ENCODE results near the gene CTNNAL1. TPM values are rescaled to one million over a fixed set of nuclear protein-coding genes. Genes with fewer than 3 reads are reported as not detected.
"Not testable (repeated sequence)": the region's sequence is repeated elsewhere in the genome, so short reads cannot be mapped to it uniquely, and the experiment has no call there.

CTNNAL1 gene
- polyA plus RNA-seq, 6 donors from 2014 or later: 0.32 to 1.1 (median 0.80) TPM; not detected in 2

GRCh38 chr9:109001275-109001676 is 12.0 kb downstream of the CTNNAL1 start:
- ATAC-seq (ENCODE audit: low read depth in 2 of 2): no peak
- DNase-seq: no peak
- Mint-ChIP-seq H3K9me3 (peaks cover 4 to 27% (median 11%) of the 10 kb centered on the region in 7 donors), H3K27me3 (peaks cover 0 to 7% (median 0%) of the 10 kb centered on the region in 3 donors), H3K27ac (no peak overlapping the region), H3K36me3 (peaks cover 14 to 21% of the 10 kb centered on the region in 2 donors), H3K4me3 (no peak overlapping the region), H3K4me1 (no peaks in the 10 kb centered on the region)

- peak overlapping the region in 1 of 6 donors; percentile 21 for H3K27ac Mint-ChIP-seq
- H3K4me3 Mint-ChIP-seq: no peak overlapping the region
- H3K36me3 Mint-ChIP-seq: peaks cover 0 to 5% of the 10 kb centered on the region in 2 donors
- peaks cover 0 to 7% (median 0%) of the 10 kb centered on the region in 3 donors for H3K27me3 Mint-ChIP-seq
- H3K4me1 Mint-ChIP-seq: no peaks in the 10 kb centered on the region
- no peak for ATAC-seq (ENCODE audit: low read depth in 2 of 2)
- peaks cover 0 to 8% (median 0%) of the 10 kb centered on the region in 7 donors for H3K9me3 Mint-ChIP-seq
- no peak for DNase-seq
Measured at GRCh38 chr9:108997112-108997511, 16.2 kb downstream of the CTNNAL1 start.

GRCh38 chr9:108996643-108997042 is 16.7 kb downstream of the CTNNAL1 start:
- H3K27me3 Mint-ChIP-seq: peaks cover 0 to 7% (median 0%) of the 10 kb centered on the region in 3 donors
- H3K9me3 Mint-ChIP-seq: peaks cover 0 to 3% (median 0%) of the 10 kb centered on the region in 7 donors
- no peak overlapping the region for H3K4me3 Mint-ChIP-seq
- DNase-seq (no peak), ATAC-seq (ENCODE audit: low read depth in 2 of 2) (no peak)
- H3K27ac Mint-ChIP-seq: no peak overlapping the region
- peaks cover 0 to under 1% of the 10 kb centered on the region in 2 donors for H3K36me3 Mint-ChIP-seq
- no peaks in the 10 kb centered on the region for H3K4me1 Mint-ChIP-seq

- no peaks in the 10 kb centered on the region for H3K27me3 Mint-ChIP-seq
Measured at GRCh38 chr9:108994695-108995094, 18.6 kb downstream of the CTNNAL1 start.

DNA sequence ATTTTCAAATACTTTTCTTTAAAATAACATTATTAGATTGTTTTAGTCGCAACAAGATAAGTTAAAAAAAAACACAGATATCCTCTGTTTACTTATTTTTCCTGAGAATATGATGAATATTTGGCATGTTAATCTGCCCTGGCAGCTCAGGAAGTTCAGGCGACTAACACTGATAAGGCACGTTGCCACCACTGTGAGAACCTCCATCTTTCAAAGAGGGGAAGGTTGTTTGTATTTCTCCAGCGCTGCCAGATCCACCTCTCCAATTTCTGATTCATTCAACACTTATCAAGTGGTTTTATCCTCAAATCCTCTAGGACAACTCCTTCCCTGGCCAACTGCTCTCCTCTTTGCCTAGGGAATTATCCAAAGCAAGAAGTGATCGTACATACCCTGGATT is 21.8 kb downstream of the CTNNAL1 start:
- Mint-ChIP-seq H3K27ac (no peak overlapping the region), H3K4me3 (no peak overlapping the region), H3K4me1 (no peaks in the 10 kb centered on the region), H3K9me3 (peaks cover 0 to 4% (median 0%) of the 10 kb centered on the region in 7 donors), H3K36me3 (no peaks in the 10 kb centered on the region), H3K27me3 (no peaks in the 10 kb centered on the region)
- ATAC-seq (ENCODE audit: low read depth in 2 of 2): no peak
- no peak for DNase-seq

More at GRCh38 chr9:108994695-108995094, 18.6 kb downstream of the CTNNAL1 start:
- H3K36me3 Mint-ChIP-seq: no peaks in the 10 kb centered on the region
- H3K9me3 Mint-ChIP-seq: no peaks in the 10 kb centered on the region
- H3K27ac Mint-ChIP-seq: peak overlapping the region in 2 of 6 donors; percentile 6 to 67
- DNase-seq (no peak), ATAC-seq (ENCODE audit: low read depth in 2 of 2) (peak in 1 of 2 donors; percentile 36)
- no peak overlapping the region for H3K4me3 Mint-ChIP-seq
- H3K4me1 Mint-ChIP-seq: no peaks in the 10 kb centered on the region

- Mint-ChIP-seq H3K27ac (no peak overlapping the region), H3K4me3 (no peak overlapping the region), H3K27me3 (no peaks in the 10 kb centered on the region), H3K36me3 (no peaks in the 10 kb centered on the region), H3K9me3 (peaks cover 0 to 4% (median 0%) of the 10 kb centered on the region in 7 donors), H3K4me1 (no peaks in the 10 kb centered on the region)
- DNase-seq (no peak), ATAC-seq (ENCODE audit: low read depth in 2 of 2) (no peak)
Measured at GRCh38 chr9:108983885-108984284, 29.4 kb downstream of the CTNNAL1 start.

DNA sequence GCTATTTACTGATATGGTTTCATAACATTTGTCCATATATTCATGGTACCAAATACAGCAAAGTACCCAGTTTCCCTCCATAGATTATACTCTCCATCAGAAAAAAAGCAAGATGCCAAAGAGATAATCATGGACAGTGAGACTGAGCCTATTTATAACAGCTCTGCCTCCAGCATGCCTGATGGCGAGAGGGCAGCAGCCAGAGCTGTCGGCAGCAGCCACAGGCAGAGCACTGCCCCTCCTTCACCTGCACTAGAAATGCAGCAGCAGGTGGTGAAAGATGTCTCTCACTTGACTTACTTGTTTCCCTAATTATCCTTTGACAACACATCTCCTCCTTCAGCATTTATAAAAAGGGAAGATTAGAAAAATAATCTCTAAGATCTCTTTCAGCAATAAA is 32.4 kb downstream of the CTNNAL1 start:
- Mint-ChIP-seq H3K4me3 (no peak overlapping the region), H3K36me3 (no peaks in the 10 kb centered on the region), H3K27ac (no peak overlapping the region), H3K9me3 (no peaks in the 10 kb centered on the region), H3K4me1 (no peaks in the 10 kb centered on the region), H3K27me3 (no peaks in the 10 kb centered on the region)
- ATAC-seq (ENCODE audit: low read depth in 2 of 2): no peak
- no peak for DNase-seq

- Mint-ChIP-seq H3K4me1 (no peaks in the 10 kb centered on the region), H3K27me3 (no peaks in the 10 kb centered on the region), H3K27ac (no peak overlapping the region), H3K9me3 (no peaks in the 10 kb centered on the region), H3K36me3 (no peaks in the 10 kb centered on the region), H3K4me3 (no peak overlapping the region)
- DNase-seq (no peak), ATAC-seq (ENCODE audit: low read depth in 2 of 2) (no peak)
Measured at GRCh38 chr9:108978205-108978604, 35.1 kb downstream of the CTNNAL1 start.

GRCh38 chr9:108973895-108974294 is 39.4 kb downstream of the CTNNAL1 start:
- Mint-ChIP-seq H3K4me3 (no peak overlapping the region), H3K9me3 (peaks cover 5 to 18% (median 10%) of the 10 kb centered on the region in 7 donors), H3K4me1 (no peaks in the 10 kb centered on the region), H3K27me3 (no peaks in the 10 kb centered on the region), H3K27ac (no peak overlapping the region), H3K36me3 (peaks cover 0 to 14% of the 10 kb centered on the region in 2 donors)
- DNase-seq: no peak
- ATAC-seq (ENCODE audit: low read depth in 2 of 2): no peak

DNA sequence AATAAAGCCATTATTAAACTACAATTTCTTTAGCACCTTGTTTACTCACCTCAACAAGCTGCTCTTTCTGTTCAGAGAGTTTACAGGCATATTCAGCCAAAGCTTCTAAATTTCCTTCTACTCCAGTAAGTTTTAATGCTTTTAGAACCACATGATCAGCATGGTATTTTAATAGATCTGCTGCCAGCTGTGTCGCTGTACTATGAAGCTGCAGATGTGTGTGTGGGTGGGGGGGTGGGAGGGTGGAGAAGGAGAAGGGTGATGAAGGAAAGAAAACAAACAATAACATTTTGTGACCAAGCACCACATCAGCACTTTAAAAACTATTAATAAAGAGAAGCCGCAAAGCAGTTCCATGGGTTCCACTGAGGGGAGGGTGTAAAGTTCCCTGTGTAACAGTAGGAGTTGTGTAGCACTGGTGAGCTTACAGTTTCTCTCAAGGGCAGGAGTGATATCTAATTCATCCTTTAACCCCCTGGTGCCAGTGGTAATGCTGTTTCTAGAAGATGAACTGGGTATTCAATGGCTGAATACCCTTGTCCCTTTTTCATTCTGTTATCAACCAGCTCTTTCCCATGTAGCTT is 40.6 kb downstream of the CTNNAL1 start:
- H3K27me3 Mint-ChIP-seq: no peaks in the 10 kb centered on the region
- no peaks in the 10 kb centered on the region for H3K4me1 Mint-ChIP-seq
- H3K9me3 Mint-ChIP-seq: peaks cover 5 to 18% (median 10%) of the 10 kb centered on the region in 7 donors
- H3K4me3 Mint-ChIP-seq: no peak overlapping the region
- ATAC-seq (ENCODE audit: low read depth in 2 of 2) (no peak), DNase-seq (no peak)
- no peak overlapping the region for H3K27ac Mint-ChIP-seq
- peaks cover 0 to 14% of the 10 kb centered on the region in 2 donors for H3K36me3 Mint-ChIP-seq

DNA sequence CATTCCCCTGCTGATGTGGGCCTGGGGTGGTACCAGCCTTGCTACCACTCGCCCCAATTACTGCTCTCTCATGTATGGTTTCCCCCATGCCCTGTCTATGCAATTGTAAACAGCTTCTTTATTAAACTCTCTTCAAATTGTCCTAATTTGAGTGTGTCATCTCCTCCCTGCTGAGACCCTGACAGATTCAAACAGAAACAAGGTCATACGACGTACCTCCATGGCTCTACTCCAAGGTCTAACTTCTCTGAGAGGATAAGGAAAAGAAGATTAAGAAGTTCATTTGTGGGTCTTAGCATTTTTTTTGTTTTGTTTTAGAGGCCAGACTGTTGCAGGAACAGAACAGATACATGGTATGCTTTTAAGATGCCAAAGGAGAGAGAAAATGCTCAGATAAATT is 41.1 kb downstream of the CTNNAL1 start:
- DNase-seq (no peak), ATAC-seq (ENCODE audit: low read depth in 2 of 2) (no peak)
- H3K27ac Mint-ChIP-seq: no peak overlapping the region
- H3K27me3 Mint-ChIP-seq: no peaks in the 10 kb centered on the region
- H3K4me1 Mint-ChIP-seq: no peaks in the 10 kb centered on the region
- peaks cover 5 to 18% (median 10%) of the 10 kb centered on the region in 7 donors for H3K9me3 Mint-ChIP-seq
- H3K4me3 Mint-ChIP-seq: no peak overlapping the region
- peaks cover 0 to 14% of the 10 kb centered on the region in 2 donors for H3K36me3 Mint-ChIP-seq

DNA sequence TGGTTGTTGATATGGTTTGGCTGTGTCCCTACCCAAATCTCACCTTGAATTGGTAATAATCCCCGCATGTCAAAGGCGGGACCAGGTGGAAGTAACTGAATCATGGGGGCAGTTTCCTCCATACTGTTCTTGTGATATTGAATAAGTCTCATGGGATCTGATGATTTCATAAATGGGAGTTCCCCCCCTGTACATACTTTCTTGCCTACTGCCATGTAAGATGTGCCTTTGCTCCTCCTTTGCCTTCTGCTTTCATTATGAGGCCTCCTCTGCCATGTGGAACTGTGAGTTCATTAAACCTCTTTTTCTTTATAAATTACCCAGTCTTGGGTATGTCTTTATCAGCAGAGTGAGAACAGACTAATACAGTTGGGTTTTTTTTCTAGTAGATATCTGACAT is 41.9 kb downstream of the CTNNAL1 start:
- DNase-seq; H3K27ac Mint-ChIP-seq; H3K4me3 Mint-ChIP-seq; H3K27me3 Mint-ChIP-seq; ATAC-seq (ENCODE audit: low read depth in 2 of 2); H3K4me1 Mint-ChIP-seq: not testable (repeated sequence)
- Mint-ChIP-seq H3K9me3 (peaks cover 5 to 18% (median 10%) of the 10 kb centered on the region in 7 donors), H3K36me3 (peaks cover 0 to 14% of the 10 kb centered on the region in 2 donors)

DNA sequence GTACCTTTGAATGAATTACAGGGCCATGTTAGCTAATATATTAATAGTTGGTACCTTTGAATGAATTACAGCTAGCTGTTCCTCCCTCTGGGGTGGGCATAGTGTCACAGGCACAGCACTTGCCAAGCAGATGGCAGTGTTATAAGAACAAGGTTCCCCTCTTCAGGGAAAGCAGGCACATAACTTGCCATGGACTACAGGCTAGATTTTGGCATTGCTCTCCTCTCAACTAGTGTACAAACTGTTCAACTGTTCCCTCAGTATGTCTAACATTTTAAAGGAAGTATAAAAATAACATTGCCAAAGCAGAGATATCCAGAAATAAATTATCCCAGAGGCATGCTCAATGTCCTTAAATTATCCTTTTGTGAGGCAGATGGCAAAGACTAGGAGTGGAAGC is 45.4 kb downstream of the CTNNAL1 start:
- ATAC-seq (ENCODE audit: low read depth in 2 of 2) (no peak), DNase-seq (no peak)
- H3K4me3 Mint-ChIP-seq: no peak overlapping the region
- H3K36me3 Mint-ChIP-seq: peaks cover 0 to 14% of the 10 kb centered on the region in 2 donors
- no peak overlapping the region for H3K27ac Mint-ChIP-seq
- no peaks in the 10 kb centered on the region for H3K4me1 Mint-ChIP-seq
- H3K27me3 Mint-ChIP-seq: no peaks in the 10 kb centered on the region
- peaks cover 5 to 18% (median 10%) of the 10 kb centered on the region in 7 donors for H3K9me3 Mint-ChIP-seq

- no peak overlapping the region for H3K4me3 Mint-ChIP-seq
- DNase-seq: no peak
- no peaks in the 10 kb centered on the region for H3K4me1 Mint-ChIP-seq
- H3K9me3 Mint-ChIP-seq: no peaks in the 10 kb centered on the region
- H3K27ac Mint-ChIP-seq: no peak overlapping the region
- no peak for ATAC-seq (ENCODE audit: low read depth in 2 of 2)
- H3K27me3 Mint-ChIP-seq: no peaks in the 10 kb centered on the region
- H3K36me3 Mint-ChIP-seq: no peaks in the 10 kb centered on the region
Measured at GRCh38 chr9:108963459-108964143, 49.7 kb downstream of the CTNNAL1 start.

Data from naive B cell (primary cell).